ENCODE measurements around the gene NOL9. TPM values are rescaled to one million over a fixed set of nuclear protein-coding genes. Genes with fewer than 3 reads are reported as not detected.
A peak's percentile ranks its signal among the peaks of the same experiment; 100 is the strongest.

NOL9 gene
- total and polyA plus RNA-seq, 2 of the 13 experiments (the other 11 are each of a cell fraction or from before 2014, with no cell fraction given) = 18.0 to 24.7 TPM

GRCh38 chr1:6512245-6512907, 41.9 kb downstream of the NOL9 start (continued):
- TF ChIP-seq ZNF556 (CRISPR knock-in tag; IDR thresholded peaks at IDR 0.05; ENCODE audit: borderline replicate concordance) = no peak
- TF ChIP-seq ZNF674 (CRISPR knock-in tag; IDR thresholded peaks at IDR 0.05; ENCODE audit: low read depth) = no peak
- TF ChIP-seq ZBTB8A (CRISPR knock-in tag; IDR thresholded peaks at IDR 0.05; ENCODE audit: borderline replicate concordance, low read depth) = no peak
- TF ChIP-seq TFDP2 (CRISPR knock-in tag; IDR thresholded peaks at IDR 0.05) = no peak
- no peak for TF ChIP-seq PCBP1 (IDR thresholded peaks at IDR 0.05; ENCODE audit: borderline replicate concordance, low read depth, low read length)
- no peak for TF ChIP-seq ZNF44 (CRISPR knock-in tag; IDR thresholded peaks at IDR 0.05)
- TF ChIP-seq MBD4 (IDR thresholded peaks at IDR 0.05; ENCODE audit: borderline replicate concordance, low read length) = no peak
- no peak for TF ChIP-seq ZNF138 (CRISPR knock-in tag; IDR thresholded peaks at IDR 0.05; ENCODE audit: low read depth)
- 0 out of 2 replicates have a peak, but pooled peaks have one; percentile 21 for TF ChIP-seq MXD1 (CRISPR knock-in tag; IDR thresholded peaks at IDR 0.05)
- TF ChIP-seq ZNF10 (CRISPR knock-in tag; IDR thresholded peaks at IDR 0.05; ENCODE audit: borderline replicate concordance, low read depth) = no peak
- 0 out of 2 replicates have a peak, but pooled peaks have one; percentile 27 for TF ChIP-seq HDAC1 (CRISPR knock-in tag; IDR thresholded peaks at IDR 0.05)
- no peak for TF ChIP-seq ZBTB44 (CRISPR knock-in tag; IDR thresholded peaks at IDR 0.05)
- no peak for TF ChIP-seq ZNF275 (CRISPR knock-in tag; IDR thresholded peaks at IDR 0.05; ENCODE audit: borderline replicate concordance)
- TF ChIP-seq BORCS8-MEF2B (CRISPR knock-in tag; IDR thresholded peaks at IDR 0.05) = no peak
- TF ChIP-seq ZNF552 (CRISPR knock-in tag; IDR thresholded peaks at IDR 0.05; ENCODE audit: borderline replicate concordance) = no peak
- TF ChIP-seq HOXA5 (CRISPR knock-in tag; IDR thresholded peaks at IDR 0.05) = no peak
- TF ChIP-seq POLR2AphosphoS5 (IDR thresholded peaks at IDR 0.05; ENCODE audit: low read depth, low read length) = no peak
- TF ChIP-seq FOXJ3 (CRISPR knock-in tag; IDR thresholded peaks at IDR 0.05; ENCODE audit: borderline replicate concordance) = no peak
- TF ChIP-seq ZNF441 (CRISPR knock-in tag; IDR thresholded peaks at IDR 0.05; ENCODE audit: borderline replicate concordance) = no peak
- TF ChIP-seq ZNF282 (IDR thresholded peaks at IDR 0.05; ENCODE audit: partially characterized antibody) = no peak
- TF ChIP-seq ZNF143 (CRISPR knock-in tag; IDR thresholded peaks at IDR 0.05) = no peak
- no peak for TF ChIP-seq ZNF564 (CRISPR knock-in tag; IDR thresholded peaks at IDR 0.05)
- TF ChIP-seq NFRKB (IDR thresholded peaks at IDR 0.05) = no peak
- no peak for TF ChIP-seq MATR3 (CRISPR knock-in tag; IDR thresholded peaks at IDR 0.05)
- TF ChIP-seq YY1 (IDR thresholded peaks at IDR 0.05; ENCODE audit: insufficient read depth, insufficient replicate concordance, low read depth, low read length) = no peak
